Tibial nerve (tissue), 4 donors: ENCODE results near the gene GIPC2.

Experiments
- CTCF ChIP-seq, 5 experiments: fragments of 200-600 bp in 3 of 5; fragments of 450-650 bp in 2 of 5; sonication (generic) in 3 of 5; IDR thresholded peaks; one replicate each; pipeline ENCODE4 v1.5.1; 2016 to 2019; ENCODE audit warnings: antibody characterized with exemption in 5 of 5, mild to moderate bottlenecking in 3 of 5, moderate library complexity in 2 of 5
- EP300 ChIP-seq, 2 donors: sonication (generic); formaldehyde crosslinking; IDR thresholded peaks; one replicate each; pipeline ENCODE4 v1.6.1; 2017; ENCODE audit warnings: antibody characterized with exemption in 2 of 2, mild to moderate bottlenecking in 1 of 2
- POLR2A ChIP-seq, 2 donors: fragments of 450-650 bp; IDR thresholded peaks; one replicate each; pipeline ENCODE4 v1.6.1; 2017; ENCODE audit warnings: antibody characterized with exemption in 2 of 2, mild to moderate bottlenecking in 2 of 2, moderate library complexity in 2 of 2

GRCh38 chr1:78071696-78072095 lies 25.9 kb downstream of the GIPC2 start:
- TF ChIP-seq CTCF (IDR thresholded peaks at IDR 0.05) (no peak), POLR2A (IDR thresholded peaks at IDR 0.05) (no peak), EP300 (IDR thresholded peaks at IDR 0.05) (no peak)
